ENCODE measurements around the gene ANKRD34A. TPM values are rescaled to one million over a fixed set of nuclear protein-coding genes. Genes with fewer than 3 reads are reported as not detected.

Gene ANKRD34A
- polyA plus RNA-seq, 1 donor from 2014 or later, result 1.7 TPM

- H3F3A ChIP-seq (ENCODE audit: insufficient read depth, low read length, poor library complexity, severe bottlenecking), result no peaks in the 10 kb centered on the region
- TF ChIP-seq CTCF (IDR thresholded peaks at IDR 0.05; ENCODE audit: poor library complexity, severe bottlenecking) (no peak), POLR2AphosphoS5 (IDR thresholded peaks at IDR 0.05) (no peak), REST (IDR thresholded peaks at IDR 0.05; ENCODE audit: borderline replicate concordance) (no peak), TAF1 (IDR thresholded peaks at IDR 0.05; ENCODE audit: low read depth) (no peak), EZH2 (IDR thresholded peaks at IDR 0.05; ENCODE audit: borderline replicate concordance, insufficient read depth, low read length, poor library complexity, severe bottlenecking) (no peak), MXI1 (conservative IDR thresholded peaks at IDR 0.05; ENCODE audit: poor library complexity, severe bottlenecking) (no peak), RAD21 (conservative IDR thresholded peaks at IDR 0.05) (no peak), EP300 (conservative IDR thresholded peaks at IDR 0.05; ENCODE audit: poor library complexity, severe bottlenecking) (no peak), SMC3 (conservative IDR thresholded peaks at IDR 0.05; ENCODE audit: poor library complexity) (no peak)
- no peak overlapping the region for H3K9ac ChIP-seq (ENCODE audit: low read length)
- no peak overlapping the region for H3K27ac ChIP-seq (ENCODE audit: low read length)
- peaks cover 17% of the 10 kb centered on the region for H3K79me2 ChIP-seq (replicated peaks; ENCODE audit: insufficient read depth, low read length)
- no peak overlapping the region for H3K4me3 ChIP-seq (ENCODE audit: low read length)
- H3K9me3 ChIP-seq (ENCODE audit: low read length), result no peaks in the 10 kb centered on the region
- H3K27me3 ChIP-seq (ENCODE audit: insufficient read depth, low read depth, low read length), result no peaks in the 10 kb centered on the region
- H2AFZ ChIP-seq (ENCODE audit: low read depth, low read length), result no peak overlapping the region
- H4K20me1 ChIP-seq (ENCODE audit: insufficient read depth), result no peaks in the 10 kb centered on the region
- no peaks in the 10 kb centered on the region for H3K9me2 ChIP-seq (ENCODE audit: insufficient read depth, low read length)
- no peak overlapping the region for H3K4me2 ChIP-seq (ENCODE audit: low read length)
- H3K36me3 ChIP-seq (ENCODE audit: insufficient read depth, low read length), result no peaks in the 10 kb centered on the region
Measured at GRCh38 chr1:145949219-145949618, 15.2 kb downstream of the ANKRD34A start.

- H3K36me3 ChIP-seq (ENCODE audit: insufficient read depth, low read length), result no peaks in the 10 kb centered on the region
Measured at GRCh38 chr1:145947551-145947950, 16.8 kb downstream of the ANKRD34A start.

More at GRCh38 chr1:145947551-145947950, 16.8 kb downstream of the ANKRD34A start:
- Histone ChIP-seq H3K9ac (ENCODE audit: low read length) (no peak overlapping the region), H3K9me3 (ENCODE audit: low read length) (no peaks in the 10 kb centered on the region), H4K20me1 (ENCODE audit: insufficient read depth) (no peaks in the 10 kb centered on the region), H3F3A (ENCODE audit: insufficient read depth, low read length, poor library complexity, severe bottlenecking) (no peaks in the 10 kb centered on the region), H3K27me3 (ENCODE audit: insufficient read depth, low read depth, low read length) (no peaks in the 10 kb centered on the region), H2AFZ (ENCODE audit: low read depth, low read length) (no peak overlapping the region), H3K79me2 (replicated peaks; ENCODE audit: insufficient read depth, low read length) (peaks cover 2% of the 10 kb centered on the region), H3K27ac (ENCODE audit: low read length) (no peak overlapping the region), H3K4me2 (ENCODE audit: low read length) (no peak overlapping the region), H3K4me3 (ENCODE audit: low read length) (no peak overlapping the region), H3K9me2 (ENCODE audit: insufficient read depth, low read length) (no peaks in the 10 kb centered on the region)
- TF ChIP-seq RAD21 (conservative IDR thresholded peaks at IDR 0.05), result no peak
- TF ChIP-seq TAF1 (IDR thresholded peaks at IDR 0.05; ENCODE audit: low read depth), result no peak
- TF ChIP-seq MXI1 (conservative IDR thresholded peaks at IDR 0.05; ENCODE audit: poor library complexity, severe bottlenecking), result no peak
- TF ChIP-seq REST (IDR thresholded peaks at IDR 0.05; ENCODE audit: borderline replicate concordance), result no peak
- TF ChIP-seq CTCF (IDR thresholded peaks at IDR 0.05; ENCODE audit: poor library complexity, severe bottlenecking), result no peak
- TF ChIP-seq EZH2 (IDR thresholded peaks at IDR 0.05; ENCODE audit: borderline replicate concordance, insufficient read depth, low read length, poor library complexity, severe bottlenecking), result no peak
- no peak for TF ChIP-seq POLR2AphosphoS5 (IDR thresholded peaks at IDR 0.05)
- TF ChIP-seq SMC3 (conservative IDR thresholded peaks at IDR 0.05; ENCODE audit: poor library complexity), result no peak

Measured in neural cell (in vitro differentiated cells).